H1 (cell line): ENCODE measurements around the gene HDAC7. TPM values are rescaled to one million over a fixed set of nuclear protein-coding genes. Genes with fewer than 3 reads are reported as not detected.

ENCODE experiments used
- CTCF ChIA-PET: fragments of 300-600 bp; sonication (Branson Sonifier 250); formaldehyde crosslinking; loops from one replicate; lab custom pipeline; 2021; ENCODE audit not compliant: partially characterized antibody; lab: Charles Lee
- POLR2A ChIA-PET: fragments of 300-600 bp; sonication (Branson Sonifier 250); formaldehyde crosslinking; loops from one replicate; lab custom pipeline; 2021; ENCODE audit warnings: inconsistent platforms; ENCODE audit not compliant: partially characterized antibody; lab: Charles Lee
- DNase-seq, 2 experiments: peaks; one replicate each; pipeline versions ENCODE4 v3.0.0 to v3.0.0-alpha.2; 2010 to 2022; ENCODE audit warnings: low spot score in 2 of 2, low read depth in 1 of 2, mixed read lengths in 1 of 2
- FAIRE-seq: peaks from 2 replicates; lab custom pipeline; 2011; peaks lifted over from hg19 to GRCh38; lab: Jason Lieb, UNC
- H2AFZ ChIP-seq: 2 replicates; pipeline ENCODE4 v1.8.1; 2012; ENCODE audit warnings: low read length, inconsistent platforms
- H2AK5ac ChIP-seq: 2 replicates; pipeline ENCODE4 v1.6.1; 2013; ENCODE audit warnings: low read depth, low read length
- H2BK120ac ChIP-seq: replicated peaks from 2 replicates; pipeline ENCODE3; 2013; ENCODE audit warnings: low read depth, low read length, inconsistent platforms
- H2BK12ac ChIP-seq: 2 replicates; pipeline ENCODE4 v1.6.1; 2013; ENCODE audit warnings: low read depth, low read length
- H2BK15ac ChIP-seq: 2 replicates; pipeline ENCODE4 v1.6.1; 2013; ENCODE audit warnings: low read length
- H2BK20ac ChIP-seq: 2 replicates; pipeline ENCODE4 v1.6.1; 2013; ENCODE audit warnings: low read length
- H2BK5ac ChIP-seq: 2 replicates; pipeline ENCODE4 v1.6.1; 2013; ENCODE audit warnings: low read depth, low read length
- H3K14ac ChIP-seq: 2 replicates; pipeline ENCODE4 v1.6.1; 2013; ENCODE audit warnings: inconsistent platforms; ENCODE audit not compliant: insufficient read length
- H3K18ac ChIP-seq: 2 replicates; pipeline ENCODE4 v1.6.1; 2013; ENCODE audit warnings: low read length; ENCODE audit errors: extremely low read depth
- H3K23ac ChIP-seq: 2 replicates; pipeline ENCODE4 v1.6.1; 2013; ENCODE audit warnings: inconsistent platforms; ENCODE audit not compliant: insufficient read length
- H3K23me2 ChIP-seq: 2 replicates; pipeline ENCODE4 v1.6.1; 2013; ENCODE audit warnings: low read depth, low read length
- H3K27ac ChIP-seq: 2 replicates; pipeline ENCODE4 v1.6.1; 2011; ENCODE audit warnings: low read depth, low read length, inconsistent platforms
- H3K27me3 ChIP-seq, 4 experiments: replicated peaks in 1 of 4; 1 replicate in 1 of 4; 2 replicates in 3 of 4; pipeline versions ENCODE4 v1.6.1 to v1.8.1; 2011 to 2013; ENCODE audit warnings: low read length in 3 of 4, mild to moderate bottlenecking in 3 of 4, inconsistent platforms in 2 of 4, mixed read lengths in 2 of 4, moderate library complexity in 1 of 4; ENCODE audit not compliant: control insufficient read depth in 3 of 4, insufficient read depth in 3 of 4; ENCODE audit errors: extremely low read depth in 1 of 4
- H3K36me3 ChIP-seq, 4 experiments: 2 replicates each; pipeline versions ENCODE4 v1.6.1 to v1.8.1; 2011 to 2013; ENCODE audit warnings: mild to moderate bottlenecking in 4 of 4, low read length in 3 of 4, moderate library complexity in 2 of 4, control low read depth in 1 of 4, inconsistent platforms in 1 of 4; ENCODE audit not compliant: insufficient read depth in 4 of 4, control insufficient read depth in 2 of 4
- H3K4ac ChIP-seq: replicated peaks from 2 replicates; pipeline ENCODE3; 2013; ENCODE audit warnings: low read length, low read depth, mixed read lengths, inconsistent platforms; ENCODE audit not compliant: insufficient read length
- H3K4me1 ChIP-seq, 4 experiments: replicated peaks in 1 of 4; 1 replicate in 1 of 4; 2 replicates in 3 of 4; pipeline versions ENCODE4 v1.6.1 to v1.8.1; 2011 to 2013; ENCODE audit warnings: low read length in 3 of 4, inconsistent platforms in 2 of 4, mixed read lengths in 1 of 4; ENCODE audit not compliant: insufficient read depth in 4 of 4, control insufficient read depth in 3 of 4
- H3K4me2 ChIP-seq, 2 experiments: 2 replicates each; pipeline versions ENCODE4 v1.6.1 to v1.8.1; 2011 to 2013; ENCODE audit warnings: low read depth in 2 of 2, low read length in 2 of 2, control low read depth in 1 of 2, inconsistent platforms in 1 of 2, mild to moderate bottlenecking in 1 of 2; ENCODE audit not compliant: insufficient read depth in 1 of 2
- H3K4me3 ChIP-seq, 4 experiments: fragments of 200-600, 300-600 bp in 1 of 4; sonication (generic), shearing (Covaris generic), sonication (Bioruptor Twin) in 1 of 4; 2 replicates each; pipeline versions ENCODE4 v1.5.1 to v1.8.1; 2011 to 2016; ENCODE audit warnings: low read length in 4 of 4, low read depth in 3 of 4, control low read depth in 2 of 4, inconsistent platforms in 2 of 4, mild to moderate bottlenecking in 2 of 4, mixed read lengths in 1 of 4, moderate library complexity in 1 of 4; ENCODE audit not compliant: insufficient read depth in 2 of 4; ENCODE audit errors: extremely low read depth in 1 of 4
- H3K56ac ChIP-seq: replicated peaks from 2 replicates; pipeline ENCODE3; 2013; ENCODE audit warnings: low read depth, mild to moderate bottlenecking, mixed read lengths, low read length, inconsistent platforms; ENCODE audit not compliant: insufficient read length
- H3K79me1 ChIP-seq: 2 replicates; pipeline ENCODE4 v1.6.1; 2013; ENCODE audit warnings: low read depth, low read length, control low read depth
- H3K79me2 ChIP-seq, 2 experiments: 2 replicates each; pipeline versions ENCODE4 v1.6.1 to v1.8.1; 2012 to 2013; ENCODE audit warnings: low read length in 2 of 2, mild to moderate bottlenecking in 2 of 2, inconsistent platforms in 1 of 2; ENCODE audit not compliant: insufficient read depth in 2 of 2, control insufficient read depth in 1 of 2
- H3K9ac ChIP-seq, 4 experiments: replicated peaks in 1 of 4; 1 replicate in 1 of 4; 2 replicates in 3 of 4; pipeline versions ENCODE4 v1.6.1 to v1.8.1; 2011 to 2013; ENCODE audit warnings: low read depth in 3 of 4, low read length in 3 of 4, control low read depth in 2 of 4, mild to moderate bottlenecking in 2 of 4, moderate library complexity in 2 of 4, inconsistent platforms in 1 of 4; ENCODE audit errors: extremely low read depth in 1 of 4
- H3K9me3 ChIP-seq, 2 experiments: 2 replicates each; pipeline versions ENCODE4 v1.6.1 to v1.8.1; 2012 to 2013; ENCODE audit warnings: mild to moderate bottlenecking in 2 of 2, moderate library complexity in 2 of 2, control low read depth in 1 of 2, inconsistent platforms in 1 of 2, low read depth in 1 of 2, low read length in 1 of 2, mixed read lengths in 1 of 2; ENCODE audit not compliant: insufficient read depth in 2 of 2
- H4K20me1 ChIP-seq, 2 experiments: replicated peaks in 1 of 2; 2 replicates each; pipeline versions ENCODE3 to v1.8.1; 2011 to 2013; ENCODE audit warnings: inconsistent platforms in 2 of 2, low read length in 2 of 2, mild to moderate bottlenecking in 1 of 2; ENCODE audit not compliant: insufficient read depth in 2 of 2, control insufficient read depth in 1 of 2
- H4K5ac ChIP-seq: 2 replicates; pipeline ENCODE4 v1.6.1; 2013; ENCODE audit warnings: low read length, low read depth, mixed read lengths, inconsistent platforms; ENCODE audit not compliant: insufficient read length
- H4K8ac ChIP-seq: 2 replicates; pipeline ENCODE4 v1.8.0; 2013; ENCODE audit warnings: mild to moderate bottlenecking, moderate library complexity, low read length, inconsistent platforms; ENCODE audit not compliant: insufficient read depth; ENCODE audit errors: extremely low read depth
- H4K91ac ChIP-seq: replicated peaks from 2 replicates; pipeline ENCODE3; 2013; ENCODE audit warnings: low read length, mixed read lengths, inconsistent platforms; ENCODE audit not compliant: insufficient read length
- TAF7 ChIP-seq: optimal IDR thresholded peaks from 2 replicates; pipeline ENCODE3; 2011; ENCODE audit warnings: low read depth, mild to moderate bottlenecking, inconsistent platforms, low read length, moderate library complexity, borderline replicate concordance
- WGBS, 2 experiments: shearing (Covaris generic) in 1 of 2; methylation state at CpG; one replicate each; pipeline versions ENCODE4 v1.1.6 to v1.1.7; 2013 to 2015; ENCODE audit warnings: low lambda C conversion rate in 2 of 2, mixed read lengths in 2 of 2, inconsistent platforms in 1 of 2, low coverage in 1 of 2, missing lambda C conversion rate in 1 of 2; ENCODE audit not compliant: insufficient replicate concordance in 2 of 2, insufficient coverage in 1 of 2, insufficient read length in 1 of 2; ENCODE audit errors: extremely low coverage in 1 of 2, missing lambda C conversion rate in 1 of 2; 5-methylcytosine and 5-hydroxymethylcytosine counted together
- polyA plus RNA-seq, 7 experiments: library from polyadenylated mRNA; depleted of rRNA in 3 of 7; stranded (reverse) in 5 of 7; unstranded in 2 of 7; fragments of >200 nt in 5 of 7; fragments of 200-250 nt in 2 of 7; gene quantifications; 1 replicate in 5 of 7; 2 replicates in 1 of 7; 4 replicates in 1 of 7; pipeline versions ENCODE4 v1.2.1 to v1.2.3, GENCODE V29; 2011 to 2013; ENCODE audit warnings: missing spikeins in 2 of 7, mixed read lengths in 2 of 7
- total RNA-seq: library from RNA; stranded (reverse); fragmentation: NEBNext Ultra II Directional; extraction: Animal tissue kit (Norgen Biotek cat#: 25700); gene quantifications from 2 replicates; pipeline ENCODE4 v1.2.1, GENCODE V29; 2021

HDAC7 gene
- total and polyA plus RNA-seq, 2 of the 8 experiments (the other 6 are each of a cell fraction or from before 2014, with no cell fraction given), result 25.5 to 84.9 TPM

GRCh38 chr12:47868552-47869031 lies 48.9 kb upstream of the HDAC7 start:
- Histone ChIP-seq H3K56ac (no peak overlapping the region), H3K9me3 (no peaks in the 10 kb centered on the region), H3K18ac (no peak overlapping the region), H3K9ac (no peak overlapping the region), H3K23ac (no peak overlapping the region), H4K5ac (no peak overlapping the region), H3K4ac (no peak overlapping the region), H4K8ac (no peak overlapping the region), H3K79me1 (no peaks in the 10 kb centered on the region), H2BK15ac (no peak overlapping the region), H3K36me3 (no peaks in the 10 kb centered on the region), H3K27me3 (no peaks in the 10 kb centered on the region), H3K23me2 (no peaks in the 10 kb centered on the region), H3K4me2 (no peak overlapping the region), H3K27ac (no peak overlapping the region), H3K79me2 (no peaks in the 10 kb centered on the region), H3K4me1 (no peaks in the 10 kb centered on the region), H2BK20ac (no peak overlapping the region), H2BK120ac (no peak overlapping the region), H2BK12ac (no peak overlapping the region), H2AK5ac (no peak overlapping the region), H4K20me1 (no peaks in the 10 kb centered on the region), H4K91ac (no peak overlapping the region), H3K4me3 (no peak overlapping the region), H2AFZ (no peak overlapping the region), H2BK5ac (no peak overlapping the region), H3K14ac (no peak overlapping the region)
- WGBS, 2 experiments, result 85% methylated on average over 8 of the region's 8 CpGs; no CpG with 5 or more reads in 1 of the 2 experiments
- DNase-seq, result no peak
- FAIRE-seq, result no peak
- POLR2A ChIA-PET, result interaction anchor here (0.9 kb wide), 1 partner anchor 31 kb away, joined by 3 read pairs; no protein-coding TSS in a partner anchor
- CTCF ChIA-PET, result interaction anchor here (0.8 to 4.2 kb wide), 10 partner anchors 11 to 154 kb away, joined by 3 to 28 read pairs (median 4); partner anchors contain the start of gene VDR
- no peak for TF ChIP-seq TAF7
